Measurements from ENCODE around the gene RPL10A.

RPL10A gene

DNA sequence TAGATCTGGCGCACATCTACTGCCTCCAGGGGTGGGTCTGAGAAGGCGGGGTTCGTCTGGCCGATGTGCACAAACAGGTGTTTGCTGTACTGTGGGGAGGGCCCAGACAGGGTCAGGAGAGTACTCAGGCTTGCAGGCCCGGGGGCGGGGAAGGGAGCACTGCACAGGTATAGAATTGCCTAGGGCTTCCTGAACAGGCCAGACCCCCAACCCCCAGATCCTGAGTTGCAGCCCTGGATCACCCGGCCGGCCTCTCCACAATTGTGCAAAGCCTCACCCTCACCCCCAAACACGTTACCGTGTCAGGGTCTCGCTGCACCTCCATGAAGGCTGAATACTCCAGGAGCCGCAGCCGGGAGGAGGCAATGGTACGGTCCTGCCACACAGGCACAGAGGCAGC, 7.8 kb downstream of the RPL10A start:
- DNase-seq: no peak

DNA sequence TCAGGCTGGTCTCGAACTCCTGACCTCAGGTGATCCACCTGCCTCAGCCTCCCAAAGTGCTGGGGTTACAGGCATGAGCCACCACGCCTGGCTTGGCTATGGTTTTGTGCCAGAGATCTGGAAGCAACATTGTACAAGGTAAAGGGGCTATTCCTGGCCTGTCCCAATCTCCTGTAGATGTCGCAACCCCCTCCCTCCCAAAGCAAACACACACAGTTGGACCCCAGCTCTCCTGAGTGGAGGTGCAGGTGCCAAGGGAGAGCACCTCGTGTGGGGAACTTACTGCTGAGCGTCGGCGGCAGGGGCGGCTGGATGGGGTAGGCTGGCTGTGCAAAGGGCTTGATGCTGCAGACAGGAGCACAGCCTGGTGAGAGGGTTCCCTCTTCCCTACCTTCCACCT, 8.8 kb downstream of the RPL10A start:
- DNase-seq: no peak

DNA sequence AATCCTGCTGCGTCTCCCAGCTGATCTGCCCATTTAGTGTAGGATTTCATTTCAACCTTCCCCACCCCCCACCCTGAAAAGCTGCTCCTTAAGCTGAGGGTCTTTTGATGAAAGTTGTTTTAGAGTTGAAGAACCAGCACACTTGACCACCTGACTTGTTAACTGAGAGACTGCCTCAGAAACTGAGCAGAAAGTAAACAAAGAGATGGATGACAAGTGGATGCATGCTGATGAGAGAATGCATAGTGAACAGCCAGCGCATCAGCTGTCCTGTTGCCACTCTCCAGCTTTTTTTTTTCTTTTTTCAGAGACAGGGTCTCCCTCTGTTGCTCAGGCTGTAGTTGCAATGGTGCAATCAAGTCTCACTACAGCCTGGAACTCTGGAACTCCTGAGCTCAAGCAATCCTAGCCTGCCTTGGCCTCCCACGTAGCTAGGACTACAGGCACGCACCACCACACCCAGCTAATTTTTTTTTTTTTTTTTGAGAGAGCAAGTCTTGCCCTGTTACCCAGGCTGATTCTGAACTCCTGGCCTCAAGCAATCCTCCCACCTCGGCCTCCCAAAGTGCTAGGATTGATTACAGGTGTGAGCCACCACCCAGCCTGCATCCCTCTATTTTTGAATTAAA, 9.5 kb downstream of the RPL10A start:
- no peak for DNase-seq

DNA sequence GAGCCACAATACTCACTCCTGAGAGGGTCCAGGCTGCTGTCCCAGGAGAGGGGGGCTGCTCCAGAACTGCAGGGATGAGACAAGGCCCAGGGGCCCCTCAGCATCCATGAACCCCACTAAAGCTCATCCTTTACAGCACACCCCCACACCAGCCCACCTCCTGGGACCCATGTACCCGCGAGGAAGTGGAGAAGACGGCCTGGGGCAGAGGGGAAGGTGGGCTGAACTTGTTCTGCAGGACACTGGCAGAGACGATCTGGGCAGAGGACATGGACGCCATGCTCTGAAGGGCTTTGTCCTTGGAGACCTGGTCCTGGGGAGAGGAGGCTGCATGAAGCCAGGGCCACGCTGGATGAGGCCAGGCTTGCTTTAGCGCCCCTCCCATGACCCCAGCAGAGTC, 10.1 kb downstream of the RPL10A start:
- no peak for DNase-seq

DNA sequence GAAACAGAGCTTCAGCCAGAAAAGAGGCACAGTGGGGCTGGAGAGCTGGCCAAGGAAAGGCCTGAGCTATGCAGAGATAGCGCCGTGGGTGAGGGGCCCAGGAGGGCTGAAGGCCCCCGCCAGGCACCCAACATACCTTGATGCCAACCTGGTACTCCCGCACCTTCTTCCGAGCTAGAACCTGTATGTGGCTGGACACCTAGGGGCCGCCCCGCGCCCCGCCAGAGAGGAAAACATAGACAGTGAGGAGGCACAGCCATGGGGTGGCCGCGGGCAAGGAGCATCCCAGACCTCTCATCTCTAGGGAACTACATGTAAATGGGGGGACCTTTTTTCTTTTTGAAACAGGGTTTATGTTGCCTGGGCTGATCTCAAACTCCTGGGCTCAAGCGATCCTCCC, 12.0 kb downstream of the RPL10A start:
- no peak for DNase-seq

DNA sequence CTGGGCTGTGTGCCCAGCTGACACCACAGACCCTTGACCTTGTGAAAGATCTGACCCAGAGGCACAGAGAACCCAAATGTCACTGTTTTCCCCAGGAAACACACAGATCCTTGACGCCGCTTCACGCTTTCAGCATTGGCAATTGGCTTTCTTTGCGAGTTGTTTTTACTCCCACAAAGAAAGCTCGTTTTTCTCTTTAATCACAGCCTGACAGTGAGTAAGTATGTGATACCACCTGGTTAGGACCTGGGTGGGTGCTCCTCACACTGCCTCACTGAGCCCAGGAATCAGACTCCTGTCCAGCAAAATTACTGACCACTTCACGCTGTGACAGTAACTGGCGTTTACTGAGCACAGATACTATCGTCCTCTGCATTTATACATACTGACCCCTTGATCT, 13.0 kb downstream of the RPL10A start:
- DNase-seq: no peak

DNA sequence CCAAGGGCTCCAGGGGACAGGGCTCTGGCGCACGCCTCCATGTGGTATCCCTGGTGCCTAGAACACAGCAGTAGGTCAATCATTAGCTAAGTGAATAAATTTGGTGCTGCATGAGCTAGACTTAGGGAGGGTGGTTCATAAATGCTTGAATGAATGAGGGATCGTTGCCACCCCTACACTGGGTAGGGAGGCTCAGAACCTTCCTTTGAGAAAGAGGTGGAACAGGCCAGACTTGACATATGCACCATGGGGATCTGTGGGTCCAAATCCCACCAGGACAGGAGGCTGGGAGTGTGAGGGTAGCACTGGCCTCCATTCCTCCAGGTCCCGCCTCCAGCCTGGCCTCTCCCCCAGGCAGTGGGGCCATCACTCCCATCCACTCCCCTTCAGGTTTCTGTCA, 14.9 kb downstream of the RPL10A start:
- DNase-seq: no peak

DNA sequence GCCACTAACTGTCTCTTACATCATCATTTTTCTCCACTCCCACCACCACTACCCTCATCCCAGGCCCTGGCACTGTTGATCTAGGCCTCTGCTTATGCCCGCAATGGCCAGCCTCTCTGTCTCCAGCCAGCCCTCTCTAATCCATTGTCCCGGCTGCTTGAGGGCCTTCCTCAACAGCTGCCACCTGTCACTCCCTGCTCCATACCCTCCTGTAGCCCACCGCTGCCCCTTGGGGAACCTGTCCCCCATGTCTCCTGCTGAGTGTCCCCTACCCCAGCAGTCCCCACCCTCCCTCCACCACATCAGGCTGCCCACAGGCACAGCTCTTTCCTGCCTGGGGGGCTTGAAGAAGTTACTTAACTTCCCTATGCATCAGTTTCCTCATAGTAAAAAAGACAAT, 15.3 kb downstream of the RPL10A start:
- no peak for DNase-seq

DNA sequence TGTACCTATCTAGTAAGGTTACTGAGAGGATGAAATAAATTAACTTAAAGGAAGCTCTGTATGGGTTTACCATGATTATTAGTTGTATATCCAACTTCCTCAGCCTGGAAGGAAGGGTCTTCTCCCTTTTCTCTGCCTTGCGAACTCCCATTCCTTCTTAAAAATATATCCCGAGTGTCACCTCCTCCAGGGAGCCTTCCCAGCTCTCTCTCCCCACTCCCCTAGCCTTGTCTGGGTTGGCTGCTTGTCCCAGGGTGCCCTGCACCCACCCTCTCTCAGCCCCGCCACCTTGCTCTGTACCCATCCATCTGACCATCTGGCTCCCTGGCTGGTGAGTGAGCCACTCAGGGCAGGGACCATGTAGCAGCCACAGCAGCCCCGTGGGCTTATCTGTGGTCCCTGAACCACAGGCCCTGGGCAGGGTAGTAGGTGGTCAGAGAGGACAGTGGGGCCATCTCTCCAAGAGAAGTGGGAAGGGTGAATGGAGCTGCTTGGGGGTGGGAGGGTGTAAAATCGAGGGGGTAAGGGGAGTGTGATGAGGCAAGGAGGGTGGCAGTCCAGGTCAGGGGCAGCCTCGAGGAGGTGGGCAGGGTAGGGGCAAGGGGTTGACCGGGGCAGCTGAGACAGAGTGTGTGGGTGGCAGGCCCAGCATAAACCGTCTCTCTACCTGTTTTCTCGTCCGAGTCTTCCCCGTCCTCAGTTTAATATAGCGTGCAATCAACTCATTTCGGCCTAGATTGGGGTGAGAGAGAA, 15.9 kb downstream of the RPL10A start:
- no peak for DNase-seq

DNA sequence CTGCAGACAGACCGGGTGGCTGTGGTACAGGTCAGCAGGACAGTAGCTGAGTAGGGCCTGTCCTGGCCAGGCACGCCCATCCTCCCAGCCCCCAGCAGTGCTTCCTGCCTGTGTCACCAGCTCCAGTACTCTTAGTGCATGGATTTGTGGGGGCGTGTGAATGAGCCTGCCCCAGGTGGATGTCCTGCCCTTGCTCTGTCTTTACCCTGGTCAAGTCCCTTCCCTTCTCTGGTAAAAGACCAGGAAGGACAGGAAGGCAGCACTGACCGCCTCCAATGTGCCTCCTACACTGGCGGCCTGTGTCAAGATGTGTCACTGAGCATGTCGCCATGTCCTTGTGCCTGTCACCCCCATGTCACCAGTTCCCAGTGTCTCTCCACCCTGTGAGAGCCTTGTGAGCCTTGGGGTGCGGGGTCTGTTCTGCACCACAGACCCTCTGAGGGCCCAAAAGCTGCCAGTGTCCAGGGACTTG, 16.8 kb downstream of the RPL10A start:
- DNase-seq: no peak

DNA sequence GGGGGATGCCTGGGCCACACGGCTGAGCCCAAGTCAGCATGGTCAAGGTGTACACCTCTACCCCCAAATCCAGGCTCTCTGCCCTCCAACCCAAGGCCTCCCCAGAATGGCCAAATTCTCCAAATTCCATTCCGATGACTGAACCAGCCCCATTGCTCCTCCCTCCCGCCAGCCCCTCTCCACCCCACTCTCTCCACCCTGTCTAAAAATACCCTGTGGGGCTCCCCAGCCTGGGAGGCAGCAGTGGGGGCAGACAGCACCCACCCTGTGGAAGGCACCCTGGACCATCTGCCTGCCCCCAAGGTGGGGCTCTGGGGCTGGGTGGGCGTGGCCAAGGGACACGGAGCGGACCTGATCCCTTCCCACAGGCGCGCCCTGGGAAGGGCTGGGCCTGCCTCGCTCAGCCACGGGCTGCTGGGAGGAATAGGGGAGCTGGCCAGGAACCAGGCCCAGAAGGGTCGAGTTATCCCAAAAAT, 17.2 kb downstream of the RPL10A start:
- no peak for DNase-seq

DNA sequence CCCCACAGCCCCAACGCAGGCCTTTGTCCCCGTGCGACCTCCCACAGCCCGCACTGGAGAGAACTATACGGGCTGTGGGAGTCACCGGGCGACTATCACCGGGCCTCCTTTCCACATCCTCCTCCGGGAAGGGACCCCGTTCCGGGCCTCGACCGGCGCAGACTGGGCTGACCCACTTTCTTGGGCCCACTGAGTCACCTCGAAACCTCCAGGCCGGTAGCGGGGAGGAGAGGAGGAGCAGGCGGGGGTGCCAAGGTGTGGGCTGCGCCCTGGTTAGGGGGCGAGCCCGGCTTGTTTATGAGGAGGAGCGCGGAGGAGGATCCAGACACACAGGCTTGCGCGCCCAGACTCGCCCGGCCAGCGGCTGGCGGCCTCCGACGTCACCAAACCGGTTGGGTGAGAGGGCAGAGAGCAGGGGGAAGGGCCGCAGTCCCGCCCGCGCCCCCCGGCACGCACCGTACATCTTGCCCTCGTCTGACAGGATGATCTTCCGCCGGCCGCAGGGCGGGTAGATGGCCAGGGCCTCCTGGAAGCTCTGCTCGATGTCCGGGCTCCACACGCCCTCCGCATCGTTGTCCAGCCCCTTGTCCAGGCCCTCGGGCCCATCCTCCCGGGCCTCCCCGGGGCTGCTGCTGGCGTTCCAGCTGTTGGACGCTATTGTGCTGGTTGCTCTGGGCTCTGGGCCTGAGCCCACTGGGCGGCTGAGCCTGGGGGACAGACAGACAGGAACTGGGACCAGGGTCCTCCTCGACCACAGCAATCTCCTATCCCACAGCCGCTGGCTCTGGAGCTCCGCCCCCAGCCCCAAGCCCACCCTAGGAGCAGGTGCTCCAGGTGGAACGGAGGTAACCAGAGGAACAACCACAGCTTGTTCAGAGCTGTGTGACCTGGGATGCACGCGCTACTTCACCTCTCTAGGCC, 18.1 kb downstream of the RPL10A start:
- DNase-seq: no peak

DNA sequence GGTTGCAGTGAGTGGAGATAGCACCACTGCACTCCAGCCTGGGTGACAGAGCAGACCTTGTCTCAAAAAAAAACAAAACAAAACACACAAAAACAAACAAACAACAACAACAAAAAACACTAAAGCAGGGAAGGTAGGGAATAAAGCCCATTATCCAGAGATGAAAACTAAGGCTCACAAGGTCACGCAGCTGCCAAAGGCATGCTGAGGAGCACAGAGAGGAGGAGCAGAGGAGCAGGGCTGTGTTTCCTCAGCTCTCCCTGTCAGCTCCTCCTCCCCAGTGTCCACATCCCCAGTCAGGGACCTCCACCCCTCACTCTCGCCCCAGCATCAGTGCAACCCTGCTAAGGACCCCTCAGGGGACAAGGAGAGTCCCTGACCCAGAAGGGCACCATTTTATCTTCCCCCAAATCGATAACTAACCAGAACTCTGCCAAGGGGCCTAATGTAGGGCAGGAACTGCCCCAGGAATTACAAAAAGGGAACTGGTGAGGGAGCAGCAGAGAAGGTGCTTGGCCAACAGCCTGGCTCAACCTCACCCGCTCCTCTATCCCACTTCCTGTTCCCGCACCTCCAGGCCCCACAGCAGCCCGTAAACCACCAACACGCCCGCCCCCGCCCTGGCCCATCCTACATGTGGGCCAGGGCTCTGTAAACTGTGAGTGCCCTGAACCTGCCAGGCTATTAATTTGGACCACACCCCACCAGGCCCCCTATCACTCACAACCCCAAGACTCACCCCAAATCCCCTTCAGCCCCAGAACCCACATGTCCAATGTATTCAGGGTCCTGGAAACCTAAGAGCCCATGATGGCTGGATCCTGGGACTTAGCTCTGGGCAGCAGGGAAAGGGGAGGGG, 19.7 kb downstream of the RPL10A start:
- DNase-seq: no peak

DNA sequence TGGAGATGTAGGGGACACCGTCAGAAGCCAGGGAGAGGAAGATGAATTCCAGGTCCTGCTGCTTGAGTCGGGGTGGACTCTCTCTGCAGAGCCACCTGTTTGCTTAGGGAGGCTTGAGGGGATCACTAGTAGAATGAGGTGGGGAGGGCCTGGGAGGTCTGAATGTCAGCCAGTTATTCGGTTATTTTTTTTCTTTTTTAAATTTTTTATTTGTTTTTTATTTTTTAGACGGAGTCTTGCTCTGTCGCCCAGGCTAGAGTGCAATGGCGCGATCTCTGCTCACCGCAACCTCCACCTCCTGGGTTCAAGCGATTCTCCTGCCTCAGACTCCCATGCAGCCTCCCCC, 20.3 kb downstream of the RPL10A start:
- DNase-seq: no peak

DNA sequence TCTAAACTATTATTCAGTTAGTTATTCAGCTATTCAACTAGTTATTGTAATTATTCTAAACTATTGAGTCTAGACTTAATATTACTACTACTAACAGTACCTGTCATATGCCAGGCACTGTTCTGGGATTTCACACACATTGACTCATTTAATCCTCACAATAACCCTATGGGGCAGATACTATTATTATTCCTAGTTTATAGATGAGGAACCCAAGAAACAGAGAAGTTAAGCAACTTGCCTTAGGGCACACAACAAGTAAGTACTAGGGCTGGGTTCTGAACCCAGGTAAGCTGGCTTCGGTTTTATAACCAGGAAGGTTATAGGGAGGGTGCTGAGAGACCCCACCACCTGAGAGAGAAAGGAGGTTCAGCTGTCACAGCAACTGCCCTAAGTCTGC, 20.9 kb downstream of the RPL10A start:
- DNase-seq: no peak

DNA sequence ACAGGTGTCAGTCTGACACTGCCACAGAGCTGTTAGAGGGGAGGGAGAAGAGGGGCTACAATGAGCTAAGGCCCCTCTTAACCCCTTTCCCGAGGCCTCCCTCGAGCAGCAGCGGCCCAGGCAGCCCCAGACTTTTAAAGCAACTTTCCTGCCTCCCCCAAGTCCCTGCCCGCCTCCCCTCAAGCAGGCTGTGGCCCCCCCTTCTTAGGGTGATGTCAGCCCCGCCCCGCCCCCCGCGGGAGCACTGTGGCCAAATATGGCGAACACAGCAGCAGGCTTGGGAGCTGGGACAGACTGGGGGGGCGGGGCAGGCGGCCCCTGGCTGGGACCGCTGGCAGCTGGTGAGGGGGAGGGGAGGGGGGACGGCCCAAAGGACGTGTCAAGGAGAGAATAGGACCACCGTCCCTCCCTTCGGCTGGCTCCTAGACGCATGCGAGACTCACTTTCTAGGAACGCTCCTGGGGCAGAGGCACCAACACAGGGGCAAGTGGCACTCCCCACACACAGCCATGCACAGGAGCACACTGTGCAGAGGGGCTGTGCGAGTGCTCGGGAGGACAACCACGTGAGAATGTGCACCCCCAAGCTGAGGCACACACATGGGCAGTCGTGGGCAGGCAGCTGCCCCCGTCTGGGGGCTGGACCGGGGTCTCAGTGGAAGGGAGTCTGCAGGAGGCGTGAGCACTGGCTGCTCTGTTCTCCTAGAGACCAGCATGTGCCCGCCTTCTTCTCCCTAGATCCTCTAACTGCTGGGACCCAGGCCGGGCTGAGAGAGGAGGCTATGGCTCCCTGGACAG, 22.0 kb downstream of the RPL10A start:
- DNase-seq: no peak

DNA sequence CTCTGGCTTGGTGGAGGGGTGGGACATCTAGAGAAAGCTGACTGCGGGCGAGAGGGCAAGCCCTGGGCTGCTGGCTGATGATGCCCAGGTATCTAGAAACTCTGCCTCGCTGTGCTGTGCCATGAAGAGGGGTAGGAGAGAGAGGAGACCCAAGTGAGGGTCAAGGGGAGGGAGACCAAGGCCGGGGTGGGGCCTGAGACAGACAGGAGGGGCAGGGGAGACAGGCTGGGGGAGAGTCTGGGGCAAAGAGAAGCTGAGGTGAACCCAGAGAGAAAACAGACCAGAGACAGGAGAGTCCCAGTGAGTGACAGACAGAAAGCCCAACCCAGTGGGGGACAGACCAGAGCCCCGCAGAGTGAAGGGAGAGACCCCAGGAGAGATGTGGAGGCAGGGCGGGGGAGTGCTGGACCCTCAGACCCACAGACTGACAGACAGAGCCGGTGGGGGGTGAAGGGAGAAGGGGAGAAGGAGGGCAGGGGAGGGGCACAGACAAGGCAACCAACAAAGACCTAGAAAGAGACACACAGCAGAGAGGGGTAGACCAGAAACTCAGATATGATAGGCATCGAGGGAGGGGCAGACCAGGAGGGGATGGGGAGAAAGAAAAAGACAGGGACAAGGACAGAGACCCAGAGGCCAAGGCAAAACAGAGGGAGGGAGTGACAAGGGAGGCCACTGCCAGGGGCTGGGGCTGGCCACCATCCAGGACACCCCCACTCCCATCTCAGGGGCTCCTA, 22.8 kb downstream of the RPL10A start:
- DNase-seq: no peak

DNA sequence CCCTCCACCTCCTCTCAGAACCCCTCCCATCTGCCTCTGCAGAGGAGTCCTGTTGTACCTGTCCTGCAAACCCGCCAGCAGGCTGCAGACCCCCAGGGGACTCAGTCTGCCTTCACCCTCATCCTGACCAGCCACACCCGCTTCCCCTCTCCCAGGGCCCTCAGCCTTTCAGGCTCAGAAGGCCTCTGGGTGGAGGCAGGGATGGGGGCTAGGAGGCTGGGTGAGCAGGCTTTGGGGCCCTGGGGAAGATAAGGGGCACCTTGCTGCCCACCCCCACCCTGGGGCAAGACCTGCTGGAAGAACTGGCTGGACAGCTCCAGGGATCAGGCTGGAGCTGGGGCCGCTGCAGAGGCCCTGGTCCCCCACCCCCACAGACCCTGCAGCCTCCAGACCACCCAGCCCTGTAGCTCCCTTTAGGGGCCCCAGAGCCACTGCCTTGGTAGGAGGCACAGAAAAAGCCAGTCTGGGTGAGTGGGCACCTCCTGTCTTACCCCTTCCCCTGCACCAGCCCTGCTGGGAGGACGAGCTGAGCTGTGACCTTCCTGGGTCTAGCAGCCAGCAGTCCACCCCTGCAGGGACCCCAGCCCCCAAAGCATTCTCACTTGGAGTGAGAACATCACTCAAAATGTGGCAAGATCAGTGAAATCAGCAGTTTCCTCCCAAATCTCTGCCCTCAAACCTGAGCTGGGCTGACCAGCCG, 23.5 kb downstream of the RPL10A start:
- no peak for DNase-seq

DNA sequence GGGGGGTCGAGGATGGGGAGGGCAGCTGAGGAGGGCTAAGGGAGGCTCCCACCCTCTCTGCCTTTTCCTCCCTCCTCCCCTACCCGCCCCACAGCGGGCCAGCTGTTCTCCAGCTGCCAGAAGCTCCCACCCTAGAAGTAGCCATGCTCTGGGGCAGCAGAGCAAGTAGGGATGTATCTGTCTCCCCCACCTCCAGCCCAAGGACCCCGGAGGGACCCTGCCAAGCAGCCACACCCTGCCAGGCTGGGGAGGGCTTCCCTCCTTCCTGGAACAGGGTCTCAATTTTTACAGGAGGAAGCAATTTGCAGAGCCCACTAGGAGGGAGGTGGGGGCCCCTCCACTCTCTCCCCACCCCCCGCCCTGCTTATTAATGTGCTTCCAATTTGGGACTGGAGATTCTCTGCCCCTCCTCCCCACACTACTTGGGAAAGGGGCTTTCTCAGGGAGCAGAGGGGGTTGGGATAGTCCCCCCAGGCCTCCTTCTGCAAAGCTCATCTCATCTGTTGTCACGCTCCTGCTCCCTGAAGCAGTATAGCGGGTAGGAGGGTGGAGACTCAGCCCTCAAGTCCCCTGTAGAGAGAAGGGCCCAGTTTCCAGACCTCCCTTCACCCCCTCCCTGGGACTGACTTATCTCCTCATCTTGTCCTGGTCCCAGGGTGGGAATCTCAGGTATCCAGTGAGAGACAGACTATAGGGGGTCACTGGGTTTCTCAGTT, 24.2 kb downstream of the RPL10A start:
- no peak for DNase-seq

DNA sequence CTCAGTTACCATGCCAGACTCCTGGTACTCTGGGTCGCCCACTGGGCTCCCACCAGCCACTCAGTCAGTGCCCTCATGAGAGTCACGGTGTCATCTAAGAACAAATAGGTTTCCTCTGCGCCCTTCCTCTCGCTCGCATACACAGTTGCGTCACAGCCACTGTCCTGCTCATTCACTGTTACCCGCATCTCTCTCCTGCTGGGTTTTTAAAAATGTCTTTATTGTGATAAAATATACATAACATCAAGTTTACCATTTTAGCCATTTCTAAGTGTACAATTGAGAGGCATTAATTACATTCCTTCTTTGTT, 24.7 kb downstream of the RPL10A start:
- DNase-seq: no peak

Data from RPMI8226 (cell line).